K562 (cell line): Measurements from ENCODE around the gene TGFBR3L. TPM values are rescaled to one million over a fixed set of nuclear protein-coding genes. Genes with fewer than 3 reads are reported as not detected.
A peak's percentile ranks its signal among the peaks of the same experiment; 100 is the strongest.

Source experiments
- ATF3 ChIP-seq, 2 experiments: fragments of 450-650 bp in 1 of 2; sonication (generic) in 1 of 2; formaldehyde crosslinking in 1 of 2; IDR thresholded peaks in 1 of 2; conservative IDR thresholded peaks in 1 of 2; 2 replicates each; pipeline versions ENCODE4 v1.6.1 to v1.8.1; 2016 to 2023; ENCODE audit warnings: mild to moderate bottlenecking in 2 of 2, moderate library complexity in 2 of 2, inconsistent platforms in 1 of 2, missing genetic modification reagents in 1 of 2
- CAMTA2 ChIP-seq: fragments of 250-450 bp; sonication (Bioruptor Pico); conservative IDR thresholded peaks from 2 replicates; pipeline ENCODE4 v1.5.1; 2022
- CBX2 ChIP-seq: fragments of 200-600 bp; sonication (generic); IDR thresholded peaks from one replicate; pipeline ENCODE4 v1.6.1; 2012; ENCODE audit warnings: mild to moderate bottlenecking, low read length, inconsistent platforms; ENCODE audit not compliant: insufficient read depth, poor library complexity, severe bottlenecking
- CLOCK ChIP-seq: fragments of 250-450 bp; sonication (Bioruptor Pico); IDR thresholded peaks from 2 replicates; pipeline ENCODE4 v1.4.0; 2020; ENCODE audit warnings: mild to moderate bottlenecking, moderate library complexity, borderline replicate concordance
- E4F1 ChIP-seq: fragments of 250-450 bp; sonication (Bioruptor Pico); IDR thresholded peaks from 2 replicates; pipeline ENCODE4 v1.5.0; 2021; ENCODE audit warnings: mild to moderate bottlenecking, borderline replicate concordance
- POLR3G ChIP-seq: IDR thresholded peaks from 2 replicates; pipeline ENCODE4 v1.6.1; 2011; ENCODE audit not compliant: insufficient read length, insufficient replicate concordance; ENCODE audit errors: extremely low read depth
- XRCC5 ChIP-seq: fragments of 200-400 bp; formaldehyde crosslinking; IDR thresholded peaks from 2 replicates; pipeline ENCODE4 v1.6.1; 2017; ENCODE audit warnings: low read depth, mild to moderate bottlenecking, low read length
- ZC3H8 ChIP-seq: fragments of 450-650 bp; IDR thresholded peaks from 2 replicates; pipeline ENCODE4 v1.6.1; 2017
- ZNF3 ChIP-seq: fragments of 250-450 bp; sonication (Bioruptor Pico); IDR thresholded peaks from 2 replicates; pipeline ENCODE4 v1.5.0; 2021; ENCODE audit warnings: mild to moderate bottlenecking, moderate library complexity
- ZNF347 ChIP-seq: fragments of 450-650 bp; formaldehyde crosslinking; IDR thresholded peaks from 2 replicates; pipeline ENCODE4 v1.4.0; 2020; ENCODE audit warnings: low read depth, mild to moderate bottlenecking, moderate library complexity
- polyA plus RNA-seq, 8 experiments: library from polyadenylated mRNA; depleted of rRNA in 4 of 8; stranded (reverse) in 5 of 8; unstranded in 3 of 8; fragments of >200 nt; fragmentation: Nextera tagmentation in 2 of 8; fragmentation: Illumina TruSeq in 1 of 8; extraction: Ambion mirVana in 2 of 8; extraction: Trizol in 1 of 8; gene quantifications; 2 replicates each; pipeline versions ENCODE4 v1.2.1 to v1.2.3, GENCODE V29; 2011 to 2014; ENCODE audit warnings: inconsistent platforms in 1 of 8, missing spikeins in 1 of 8
- total RNA-seq, 7 experiments: library from RNA; depleted of rRNA in 6 of 7; stranded (reverse); fragments of >200 nt in 6 of 7; fragmentation: Illumina TruSeq in 2 of 7; extraction: Trizol in 2 of 7; gene quantifications; 2 replicates each; pipeline versions ENCODE4 v1.2.1 to v1.2.3, GENCODE V29; 2011 to 2021; ENCODE audit warnings: low replicate concordance in 1 of 7
- TF ChIP-seq, protein P1 (sequence below), 2 experiments: fragments of 450-650 bp; IDR thresholded peaks; 2 replicates each; pipeline ENCODE4 v1.6.1; 2016; ENCODE audit warnings: mild to moderate bottlenecking in 2 of 2, borderline replicate concordance in 1 of 2, low read depth in 1 of 2, moderate library complexity in 1 of 2

Gene TGFBR3L
- total and polyA plus RNA-seq, 9 of the 15 experiments (the other 6 are each of a cell fraction or from before 2014, with no cell fraction given) = not detected

- TF ChIP-seq E4F1 (CRISPR knock-in tag) (no peak), CAMTA2 (CRISPR knock-in tag) (no peak), CBX2 (no peak), XRCC5 (no peak), ZNF347 (CRISPR knock-in tag) (no peak), POLR3G (no peak), CLOCK (CRISPR knock-in tag) (no peak), ZNF3 (CRISPR knock-in tag) (no peak), ATF3 (IDR thresholded peaks at IDR 0.05) (peak; percentile 100), ATF3 (CRISPR knock-in tag; conservative IDR thresholded peaks at IDR 0.05) (peak; percentile 99), ZC3H8 (no peak)
- TF ChIP-seq, protein P1, sequence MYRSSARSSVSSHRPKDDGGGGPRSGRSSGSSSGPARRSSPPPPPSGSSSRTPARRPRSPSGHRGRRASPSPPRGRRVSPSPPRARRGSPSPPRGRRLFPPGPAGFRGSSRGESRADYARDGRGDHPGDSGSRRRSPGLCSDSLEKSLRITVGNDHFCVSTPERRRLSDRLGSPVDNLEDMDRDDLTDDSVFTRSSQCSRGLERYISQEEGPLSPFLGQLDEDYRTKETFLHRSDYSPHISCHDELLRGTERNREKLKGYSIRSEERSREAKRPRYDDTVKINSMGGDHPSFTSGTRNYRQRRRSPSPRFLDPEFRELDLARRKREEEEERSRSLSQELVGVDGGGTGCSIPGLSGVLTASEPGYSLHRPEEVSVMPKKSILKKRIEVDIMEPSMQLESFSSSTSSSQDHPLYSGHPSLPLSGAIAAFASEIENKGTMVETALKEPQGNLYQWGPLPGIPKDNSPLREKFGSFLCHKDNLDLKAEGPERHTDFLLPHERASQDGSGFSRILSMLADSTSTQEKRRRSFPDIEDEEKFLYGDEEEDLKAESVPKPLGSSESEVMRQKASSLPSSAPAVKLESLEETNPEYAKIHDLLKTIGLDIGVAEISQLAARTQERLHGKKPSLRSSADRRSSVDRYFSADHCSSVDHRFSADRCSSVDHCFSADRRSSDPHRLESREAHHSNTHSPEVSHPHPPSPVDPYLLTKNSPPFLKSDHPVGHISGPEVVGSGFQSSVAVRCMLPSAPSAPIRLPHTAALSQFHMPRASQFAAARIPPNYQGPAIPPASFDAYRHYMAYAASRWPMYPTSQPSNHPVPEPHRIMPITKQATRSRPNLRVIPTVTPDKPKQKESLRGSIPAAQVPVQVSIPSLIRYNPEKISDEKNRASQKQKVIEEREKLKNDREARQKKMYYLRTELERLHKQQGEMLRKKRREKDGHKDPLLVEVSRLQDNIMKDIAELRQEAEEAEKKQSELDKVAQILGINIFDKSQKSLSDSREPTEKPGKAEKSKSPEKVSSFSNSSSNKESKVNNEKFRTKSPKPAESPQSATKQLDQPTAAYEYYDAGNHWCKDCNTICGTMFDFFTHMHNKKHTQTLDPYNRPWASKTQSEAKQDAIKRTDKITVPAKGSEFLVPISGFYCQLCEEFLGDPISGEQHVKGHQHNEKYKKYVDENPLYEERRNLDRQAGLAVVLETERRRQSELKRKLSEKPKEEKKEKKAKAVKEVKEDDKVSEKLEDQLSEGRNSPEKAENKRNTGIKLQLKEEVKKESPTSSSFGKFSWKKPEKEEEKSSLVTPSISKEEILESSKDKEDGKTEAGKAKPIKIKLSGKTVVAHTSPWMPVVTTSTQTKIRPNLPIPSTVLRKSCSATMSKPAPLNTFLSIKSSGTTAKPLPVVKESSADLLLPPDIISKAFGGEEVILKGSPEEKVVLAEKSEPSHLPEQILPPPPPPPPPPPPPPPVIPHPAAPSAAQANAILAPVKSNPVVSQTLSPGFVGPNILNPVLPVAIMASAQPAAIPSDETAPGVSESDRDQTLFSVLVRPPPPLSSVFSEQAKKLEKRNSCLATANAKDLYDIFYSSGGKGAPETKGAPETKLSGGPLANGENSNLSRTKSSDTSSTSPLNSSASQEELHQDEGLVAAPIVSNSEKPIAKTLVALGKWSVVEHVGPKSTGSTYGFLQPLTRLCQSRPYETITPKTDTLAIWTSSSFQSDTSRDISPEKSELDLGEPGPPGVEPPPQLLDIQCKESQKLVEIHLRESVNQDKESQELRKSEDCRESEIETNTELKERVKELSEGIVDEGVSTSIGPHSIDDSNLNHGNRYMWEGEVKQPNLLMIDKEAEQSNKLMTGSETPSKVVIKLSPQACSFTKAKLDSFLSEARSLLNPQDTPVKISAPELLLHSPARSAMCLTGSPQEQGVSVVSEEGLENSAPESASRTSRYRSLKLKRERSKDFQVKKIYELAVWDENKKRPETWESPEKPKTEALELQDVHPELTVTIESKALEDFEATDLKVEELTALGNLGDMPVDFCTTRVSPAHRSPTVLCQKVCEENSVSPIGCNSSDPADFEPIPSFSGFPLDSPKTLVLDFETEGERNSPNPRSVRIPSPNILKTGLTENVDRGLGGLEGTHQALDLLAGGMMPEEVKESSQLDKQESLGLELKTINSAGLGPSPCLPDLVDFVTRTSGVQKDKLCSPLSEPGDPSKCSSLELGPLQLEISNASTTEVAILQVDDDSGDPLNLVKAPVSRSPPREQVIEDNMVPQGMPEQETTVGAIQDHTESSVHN (IDR thresholded peaks at IDR 0.05; ENCODE audit: borderline replicate concordance in 1 of 2, low read depth in 1 of 2) = no peak
Observed at GRCh38 chr19:7943444-7944176, 29.0 kb downstream of the TGFBR3L start, which contains the start of gene TIMM44 (continued).
